ENCODE measurements around the gene DHRS13.
"Not testable (repeated sequence)": the region's sequence is repeated elsewhere in the genome, so short reads cannot be mapped to it uniquely, and the experiment has no call there.

Gene DHRS13

DNA sequence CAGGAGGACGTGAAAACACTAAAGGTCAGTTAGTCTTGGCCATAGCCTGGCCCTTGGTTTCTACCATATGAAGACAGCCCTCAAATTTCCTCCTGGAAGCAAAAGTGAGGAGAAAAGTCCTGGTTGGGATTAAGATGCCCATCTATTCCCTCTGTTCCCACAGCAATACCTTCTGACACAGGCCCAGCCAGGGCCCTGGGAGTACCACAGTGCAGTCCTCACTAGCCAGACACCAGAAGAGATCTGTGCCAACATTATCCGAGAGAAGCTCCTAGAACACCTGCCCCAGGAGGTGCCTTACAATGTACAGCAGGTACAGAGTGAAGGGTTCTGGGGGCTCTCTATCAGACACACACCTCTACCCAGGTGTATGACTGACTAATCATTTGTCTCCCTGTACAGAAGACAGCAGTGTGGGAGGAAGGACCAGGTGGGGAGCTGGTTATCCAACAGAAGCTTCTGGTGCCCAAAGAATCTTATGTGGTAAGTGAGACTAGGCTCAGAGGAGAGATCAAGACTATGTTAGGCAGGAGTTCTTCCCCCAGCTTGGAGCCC, 44.0 kb downstream of the DHRS13 start:
- DNase-seq (ENCODE audit: low read depth in 2 of 2), result no peak

DNA sequence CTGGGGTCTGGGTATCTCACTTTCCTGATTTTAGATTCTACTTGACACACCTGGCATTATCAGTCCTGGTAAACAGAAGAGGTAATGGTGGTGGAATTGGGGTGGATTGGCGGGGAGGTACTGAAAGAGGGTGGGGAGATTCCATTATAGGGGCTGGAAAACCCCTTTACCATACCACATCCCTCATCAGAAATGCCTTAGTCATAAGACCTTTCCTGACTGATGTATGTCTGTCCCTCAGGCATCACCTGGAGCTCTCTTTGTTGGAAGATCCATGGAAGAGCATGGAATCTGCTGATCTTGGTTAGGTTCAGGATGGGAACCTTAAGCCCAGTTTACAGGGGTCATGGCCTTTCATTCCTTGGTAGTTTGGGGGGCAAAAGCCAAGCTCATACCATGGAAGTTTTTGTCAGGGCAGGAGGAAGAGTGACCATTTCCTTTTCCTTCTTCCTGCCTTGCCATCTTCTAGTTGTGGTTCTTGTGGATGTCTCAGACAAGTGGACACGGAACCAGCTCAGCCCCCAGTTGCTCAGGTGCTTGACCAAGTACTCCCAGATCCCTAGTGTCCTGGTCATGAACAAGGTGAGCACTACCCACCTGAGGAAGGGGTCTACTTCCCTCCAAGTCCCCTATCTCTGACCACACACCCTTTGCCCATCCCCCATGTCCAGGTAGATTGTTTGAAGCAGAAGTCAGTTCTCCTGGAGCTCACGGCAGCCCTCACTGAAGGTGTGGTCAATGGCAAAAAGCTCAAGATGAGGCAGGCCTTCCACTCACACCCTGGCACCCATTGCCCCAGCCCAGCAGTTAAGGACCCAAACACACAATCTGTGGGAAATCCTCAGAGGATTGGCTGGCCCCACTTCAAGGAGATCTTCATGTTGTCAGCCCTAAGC, 44.7 kb downstream of the DHRS13 start:
- DNase-seq (ENCODE audit: low read depth in 2 of 2), result no peak

DNA sequence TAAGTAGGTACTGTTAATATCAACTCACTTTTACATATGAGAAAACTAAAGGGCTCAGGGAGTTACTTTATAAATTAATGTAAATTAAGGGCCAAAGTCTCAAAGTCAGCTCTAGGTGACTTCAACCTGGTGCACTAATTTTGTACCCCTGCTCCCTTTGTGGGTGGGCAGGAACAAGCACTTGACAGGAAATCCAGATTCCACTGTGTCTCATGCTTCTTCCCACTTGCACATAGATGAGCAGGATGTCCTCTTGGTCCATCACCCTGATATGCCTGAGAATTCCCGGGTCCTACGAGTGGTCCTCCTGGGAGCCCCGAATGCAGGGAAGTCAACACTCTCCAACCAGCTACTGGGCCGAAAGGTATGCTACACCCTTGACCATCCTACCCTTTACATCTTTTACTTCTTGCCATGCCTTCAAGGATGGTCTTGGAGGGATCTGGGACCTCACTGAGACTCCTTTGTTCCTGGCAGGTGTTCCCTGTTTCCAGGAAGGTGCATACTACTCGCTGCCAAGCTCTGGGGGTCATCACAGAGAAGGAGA, 46.8 kb downstream of the DHRS13 start:
- DNase-seq (ENCODE audit: low read depth in 2 of 2), result no peak

DNA sequence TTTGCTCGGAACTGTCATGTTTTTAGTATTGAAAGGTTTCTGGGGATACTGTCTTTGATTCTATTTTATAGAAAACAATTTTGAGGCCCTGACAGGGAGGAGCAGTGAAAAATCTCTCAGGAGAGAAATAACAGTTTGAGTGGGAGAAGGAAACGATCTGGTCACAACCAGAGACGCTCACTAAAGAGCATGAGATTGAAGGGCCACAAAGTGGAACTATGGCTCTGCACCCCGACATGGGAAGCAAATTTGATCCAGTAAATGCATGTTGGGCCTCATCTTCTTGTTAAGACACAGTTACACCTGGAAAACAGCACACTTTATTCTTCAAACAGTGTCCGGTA, 47.6 kb downstream of the DHRS13 start:
- DNase-seq (ENCODE audit: low read depth in 2 of 2), result no peak

DNA sequence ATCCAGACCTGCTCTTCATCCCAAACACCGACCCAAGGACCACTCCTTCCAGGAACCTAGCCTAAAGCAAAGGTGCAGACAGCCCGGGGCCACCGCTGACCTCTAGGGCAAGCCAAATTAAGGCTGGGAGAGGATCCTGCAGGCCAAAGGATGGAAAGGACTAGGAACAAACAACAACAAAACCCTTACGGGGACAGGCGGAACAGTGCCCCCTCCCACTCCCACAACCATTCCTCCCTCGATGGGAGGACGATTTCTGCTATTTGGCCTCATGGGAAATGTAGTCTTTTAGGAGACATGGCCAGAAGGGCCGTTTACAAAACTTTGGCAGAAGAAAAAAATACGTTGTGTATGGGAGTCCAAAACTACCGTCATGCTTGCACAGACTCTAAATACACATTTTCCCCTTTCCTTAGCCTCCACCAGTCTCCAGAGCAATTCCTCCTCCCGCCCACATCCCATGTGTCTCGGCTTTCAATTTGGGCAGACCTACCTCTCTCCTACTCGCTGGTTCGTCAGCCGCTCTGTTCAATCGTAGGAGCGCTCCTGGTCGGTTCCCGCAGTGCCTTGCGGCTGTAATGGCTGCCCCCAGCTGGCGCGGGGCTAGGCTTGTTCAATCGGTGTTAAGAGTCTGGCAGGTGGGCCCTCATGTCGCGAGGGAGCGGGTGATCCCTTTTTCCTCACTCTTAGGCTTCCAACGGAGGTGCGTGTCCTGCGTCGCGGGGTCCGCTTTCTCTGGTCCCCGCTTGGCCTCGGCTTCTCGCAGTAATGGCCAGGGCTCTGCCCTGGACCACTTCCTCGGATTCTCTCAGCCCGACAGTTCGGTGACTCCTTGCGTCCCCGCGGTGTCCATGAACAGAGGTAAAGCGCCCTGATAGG, 48.2 kb downstream of the DHRS13 start, which contains the start of gene ERAL1:
TSS of gene ERAL1 (plus strand) at position 560 of the 879 bp plus-strand sequence. CDS start at position 579, 19 bp downstream.
- DNase-seq (ENCODE audit: low read depth in 2 of 2), result peak; percentile 67 to 68

DNA sequence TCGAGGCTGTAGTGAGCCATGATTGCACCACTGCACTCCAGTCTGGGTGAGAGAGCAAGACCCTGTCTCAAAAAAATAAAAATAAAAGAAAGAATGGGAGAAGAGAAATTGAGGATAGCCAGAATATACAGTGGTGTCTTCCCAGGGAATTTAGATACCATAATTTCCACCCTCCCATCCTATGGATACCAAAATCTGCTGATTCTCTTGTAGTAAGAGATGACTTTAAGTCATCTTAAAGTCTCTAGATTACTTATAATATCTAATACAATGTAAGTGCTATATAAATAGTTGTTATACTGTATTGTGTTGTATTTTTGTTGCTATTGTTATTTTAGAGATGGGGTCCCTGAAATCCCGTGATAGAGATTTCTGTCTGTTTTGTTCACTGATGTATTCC, 49.6 kb downstream of the DHRS13 start:
- DNase-seq (ENCODE audit: low read depth in 2 of 2), result no peak

DNA sequence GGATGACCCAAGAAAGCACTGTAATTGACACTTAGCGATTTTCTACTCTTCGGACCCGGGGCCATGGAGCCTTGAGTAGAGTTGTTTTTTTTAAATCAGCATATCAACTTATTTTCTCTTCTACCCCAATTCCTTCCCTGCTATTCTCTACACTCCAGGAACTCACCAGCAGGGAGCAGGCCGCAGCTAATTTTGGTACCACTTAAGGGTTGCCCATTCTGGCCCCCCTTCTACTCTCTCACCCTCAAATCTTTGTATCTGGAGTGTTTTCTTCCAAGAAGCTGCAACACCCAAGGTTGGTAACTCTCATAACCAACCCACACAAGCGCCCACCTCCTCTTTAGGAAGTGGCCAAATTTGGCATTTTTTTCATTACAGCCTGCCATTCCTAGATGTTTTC, 53.6 kb downstream of the DHRS13 start:
- DNase-seq (ENCODE audit: low read depth in 2 of 2), result no peak

DNA sequence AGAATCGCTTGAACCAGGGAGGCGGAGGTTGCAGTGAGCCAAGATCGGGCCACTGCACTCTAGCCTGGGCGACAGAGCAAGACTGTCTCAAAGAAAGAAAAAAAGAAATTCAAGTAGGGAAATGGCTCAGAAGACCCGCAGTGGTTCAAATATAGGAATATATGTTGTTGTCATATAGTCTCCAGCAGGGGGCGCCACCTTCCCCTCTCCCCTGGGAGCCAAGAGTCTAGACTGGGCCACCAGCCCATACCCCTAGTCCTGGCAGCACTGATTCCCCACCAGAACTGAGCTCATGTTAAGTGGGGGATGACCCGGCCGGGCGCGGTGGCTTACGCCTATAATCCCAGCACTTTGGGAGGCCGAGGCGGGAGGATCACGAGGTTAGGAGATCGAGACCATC, 54.2 kb downstream of the DHRS13 start:
- not testable (repeated sequence) for DNase-seq (ENCODE audit: low read depth in 2 of 2)

Data from fibroblast of skin of left quadriceps (primary cell).